Activated CD4-positive, alpha-beta T cell treated with anti-CD3 and anti-CD28 coated beads for 36 hours (primary cell): Measurements from ENCODE around the gene APOD. TPM values are rescaled to one million over a fixed set of nuclear protein-coding genes. Genes with fewer than 3 reads are reported as not detected.
"Not testable (repeated sequence)": the region's sequence is repeated elsewhere in the genome, so short reads cannot be mapped to it uniquely, and the experiment has no call there.

Source experiments
- ATAC-seq: fragments of 200-7000 bp; cut with Tn5 transposase; one replicate; pipeline ENCODE4 v1.10.0; 2021; ENCODE audit warnings: mild to moderate bottlenecking, moderate library complexity
- CTCF ChIA-PET: fragments of 350-600 bp; sonication (Branson Sonifier 250); formaldehyde crosslinking; loops from one replicate; lab custom pipeline; 2021; ENCODE audit warnings: antibody characterized with exemption; lab: Charles Lee
- POLR2A ChIA-PET: fragments of 350-600 bp; sonication (Branson Sonifier 250); formaldehyde crosslinking; loops from one replicate; lab custom pipeline; 2021; ENCODE audit warnings: antibody characterized with exemption, inconsistent platforms; lab: Charles Lee
- DNase-seq: peaks from one replicate; pipeline ENCODE4 v3.0.0-alpha.2; 2020
- H3K27ac Mint-ChIP-seq: one replicate; pipeline ENCODE4 v1.8.0; 2021; ENCODE audit warnings: mixed read lengths
- H3K27me3 Mint-ChIP-seq: one replicate; pipeline ENCODE4 v1.8.0; 2021; ENCODE audit warnings: mixed read lengths
- H3K36me3 Mint-ChIP-seq: one replicate; pipeline ENCODE4 v1.8.0; 2021; ENCODE audit warnings: low read depth, mixed read lengths
- H3K4me1 Mint-ChIP-seq: one replicate; pipeline ENCODE4 v1.8.0; 2021; ENCODE audit warnings: mixed read lengths
- H3K4me3 Mint-ChIP-seq: one replicate; pipeline ENCODE4 v1.8.0; 2021; ENCODE audit warnings: mild to moderate bottlenecking, moderate library complexity, mixed read lengths
- H3K9me3 Mint-ChIP-seq: one replicate; pipeline ENCODE4 v1.8.0; 2021; ENCODE audit warnings: low read depth, mixed read lengths
- intact Hi-C, 2 experiments: fragments of 100-400 bp; cut with DNase I in 1 of 2; cut with micrococcal nuclease in 1 of 2; formaldehyde crosslinking; loops; one replicate each; pipeline versions ENCODE4 v1.14.2 to v1.15.1; 2022 to 2024; cut with DNase I, micrococcal nuclease
- total RNA-seq, 2 experiments: library from RNA; stranded (reverse); gene quantifications; one replicate each; pipeline ENCODE4 v1.2.3, GENCODE V29; 2021

APOD gene
- total RNA-seq = not detected

- H3K4me1 Mint-ChIP-seq = peaks cover 6% of the 10 kb centered on the region
- intact Hi-C loops = no loop called here
- H3K9me3 Mint-ChIP-seq = no peaks in the 10 kb centered on the region
- no peaks in the 10 kb centered on the region for H3K36me3 Mint-ChIP-seq
- ChIA-PET CTCF (interaction anchor here (1.0 to 1.5 kb wide), 5 partner anchors 11 to 42 kb away, joined by 3 to 6 read pairs (median 4); partner anchors contain the start of gene PPP1R2), POLR2A (no interaction called here)
- H3K4me3 Mint-ChIP-seq = no peak within 1 kb of the TSS
- peaks cover 5% of the 10 kb centered on the region for H3K27me3 Mint-ChIP-seq
- DNase-seq (no peak), ATAC-seq (no peak)
- H3K27ac Mint-ChIP-seq = peak within 1 kb of the TSS; percentile 11
Measured at GRCh38 chr3:195583831-195584542, at the start of gene APOD. Gene APOD (minus strand): TSS chr3:195583940. CDS start chr3:195579461, 4,479 bp downstream.

- DNase-seq, H3K9me3 Mint-ChIP-seq, intact Hi-C loops, POLR2A ChIA-PET, H3K4me3 Mint-ChIP-seq, H3K36me3 Mint-ChIP-seq, ATAC-seq, CTCF ChIA-PET, H3K27me3 Mint-ChIP-seq: not testable (repeated sequence)
- peaks cover 19% of the 10 kb centered on the region for H3K4me1 Mint-ChIP-seq
- peak overlapping the region; percentile 83 for H3K27ac Mint-ChIP-seq
Measured at GRCh38 chr3:195633351-195633750, 49.6 kb upstream of the APOD start.

- Mint-ChIP-seq H3K27ac (peak overlapping the region; percentile 71), H3K4me1 (peaks cover 16% of the 10 kb centered on the region)
- POLR2A ChIA-PET, DNase-seq, H3K4me3 Mint-ChIP-seq, H3K9me3 Mint-ChIP-seq, H3K27me3 Mint-ChIP-seq, CTCF ChIA-PET, H3K36me3 Mint-ChIP-seq, intact Hi-C loops, ATAC-seq: not testable (repeated sequence)
Measured at GRCh38 chr3:195632501-195633185, 48.9 kb upstream of the APOD start.

- CTCF ChIA-PET, H3K4me3 Mint-ChIP-seq, H3K27me3 Mint-ChIP-seq, DNase-seq, H3K36me3 Mint-ChIP-seq, POLR2A ChIA-PET, H3K9me3 Mint-ChIP-seq, intact Hi-C loops, ATAC-seq: not testable (repeated sequence)
- Mint-ChIP-seq H3K4me1 (peaks cover 13% of the 10 kb centered on the region), H3K27ac (peak overlapping the region; percentile 71)
Measured at GRCh38 chr3:195632046-195632445, 48.3 kb upstream of the APOD start.

GRCh38 chr3:195630938-195631495 lies 47.3 kb upstream of the APOD start:
- ATAC-seq, H3K27me3 Mint-ChIP-seq, H3K4me3 Mint-ChIP-seq, POLR2A ChIA-PET, intact Hi-C loops, H3K36me3 Mint-ChIP-seq, CTCF ChIA-PET, DNase-seq, H3K27ac Mint-ChIP-seq, H3K9me3 Mint-ChIP-seq, H3K4me1 Mint-ChIP-seq: not testable (repeated sequence)

GRCh38 chr3:195630086-195630917 lies 46.6 kb upstream of the APOD start:
- DNase-seq, H3K9me3 Mint-ChIP-seq, H3K27me3 Mint-ChIP-seq, intact Hi-C loops, CTCF ChIA-PET, H3K4me3 Mint-ChIP-seq, POLR2A ChIA-PET, H3K36me3 Mint-ChIP-seq, ATAC-seq, H3K27ac Mint-ChIP-seq: not testable (repeated sequence)
- H3K4me1 Mint-ChIP-seq = peaks cover 11% of the 10 kb centered on the region

- POLR2A ChIA-PET, ATAC-seq, H3K27me3 Mint-ChIP-seq, H3K9me3 Mint-ChIP-seq, CTCF ChIA-PET, H3K36me3 Mint-ChIP-seq, DNase-seq, H3K4me3 Mint-ChIP-seq, H3K27ac Mint-ChIP-seq: not testable (repeated sequence)
- intact Hi-C loops = loop anchor here in 1 of 2 experiments (10.0 kb wide), 1 partner anchor 225 kb away; no protein-coding TSS in a partner anchor
- H3K4me1 Mint-ChIP-seq = peaks cover 14% of the 10 kb centered on the region
Measured at GRCh38 chr3:195629682-195630081, 45.9 kb upstream of the APOD start.

GRCh38 chr3:195628386-195628920 lies 44.7 kb upstream of the APOD start:
- H3K4me3 Mint-ChIP-seq, DNase-seq, CTCF ChIA-PET, H3K36me3 Mint-ChIP-seq, ATAC-seq, H3K27ac Mint-ChIP-seq, H3K27me3 Mint-ChIP-seq, POLR2A ChIA-PET, H3K9me3 Mint-ChIP-seq: not testable (repeated sequence)
- intact Hi-C loops = loop anchor here in 1 of 2 experiments (10.0 kb wide), 1 partner anchor 226 kb away; no protein-coding TSS in a partner anchor
- H3K4me1 Mint-ChIP-seq = peaks cover 13% of the 10 kb centered on the region

GRCh38 chr3:195627515-195628385 lies 44.0 kb upstream of the APOD start:
- DNase-seq, H3K27ac Mint-ChIP-seq, CTCF ChIA-PET, H3K27me3 Mint-ChIP-seq, POLR2A ChIA-PET, H3K9me3 Mint-ChIP-seq, ATAC-seq, H3K36me3 Mint-ChIP-seq: not testable (repeated sequence)
- intact Hi-C loops = loop anchor here in 1 of 2 experiments (10.0 kb wide), 1 partner anchor 227 kb away; no protein-coding TSS in a partner anchor
- H3K4me1 Mint-ChIP-seq = peaks cover 12% of the 10 kb centered on the region
- H3K4me3 Mint-ChIP-seq = peak overlapping the region; percentile 13
